NAMALWA (cell line): ENCODE results near the gene FAM89B.
A peak's percentile ranks its signal among the peaks of the same experiment; 100 is the strongest.

Experiments used
- DNase-seq: peaks from one replicate; pipeline ENCODE4 v3.0.0-alpha.2; 2015; ENCODE audit warnings: low spot score

The FAM89B gene

DNA sequence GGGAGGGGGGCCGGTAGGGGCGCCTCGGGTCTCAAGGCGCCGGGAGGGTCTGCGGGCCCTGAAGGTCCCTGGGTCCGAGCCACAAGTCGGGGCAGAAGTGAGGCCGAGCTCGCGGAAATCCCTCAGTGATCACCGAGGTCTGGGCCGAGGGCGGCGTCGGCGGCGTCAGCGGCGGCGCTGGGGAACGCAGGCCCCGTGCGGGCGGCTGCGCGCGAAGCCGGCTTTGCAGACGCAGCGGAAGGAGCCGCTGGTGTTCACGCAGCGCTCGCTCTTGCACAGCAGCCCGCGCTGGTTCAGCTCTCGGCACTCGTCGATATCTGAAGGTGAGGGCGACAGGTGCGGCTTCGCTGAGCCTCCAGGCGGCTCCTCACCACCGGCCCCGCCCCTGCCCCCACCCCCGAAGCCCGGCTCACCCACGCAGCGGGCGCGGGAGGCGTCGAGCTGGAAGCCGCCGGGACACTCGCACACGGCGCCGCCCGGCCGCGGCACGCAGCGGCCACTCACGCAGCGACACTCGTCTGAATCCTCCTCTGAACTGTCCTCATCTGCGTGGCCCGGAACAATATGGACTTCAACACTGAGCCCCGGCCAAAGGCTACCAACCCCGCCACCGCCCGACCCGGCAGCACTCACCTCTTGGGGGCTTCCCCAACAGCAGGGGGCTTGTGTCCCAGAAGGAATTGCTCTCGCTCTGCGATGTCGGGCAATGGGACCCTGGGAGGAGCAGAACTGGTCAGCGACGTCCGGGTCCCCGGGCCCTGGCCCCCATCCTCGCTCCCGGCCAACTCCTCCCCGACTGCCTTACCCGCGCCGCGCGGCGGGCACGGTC is 33.2 kb upstream of the FAM89B start:
- DNase-seq = no peak

DNA sequence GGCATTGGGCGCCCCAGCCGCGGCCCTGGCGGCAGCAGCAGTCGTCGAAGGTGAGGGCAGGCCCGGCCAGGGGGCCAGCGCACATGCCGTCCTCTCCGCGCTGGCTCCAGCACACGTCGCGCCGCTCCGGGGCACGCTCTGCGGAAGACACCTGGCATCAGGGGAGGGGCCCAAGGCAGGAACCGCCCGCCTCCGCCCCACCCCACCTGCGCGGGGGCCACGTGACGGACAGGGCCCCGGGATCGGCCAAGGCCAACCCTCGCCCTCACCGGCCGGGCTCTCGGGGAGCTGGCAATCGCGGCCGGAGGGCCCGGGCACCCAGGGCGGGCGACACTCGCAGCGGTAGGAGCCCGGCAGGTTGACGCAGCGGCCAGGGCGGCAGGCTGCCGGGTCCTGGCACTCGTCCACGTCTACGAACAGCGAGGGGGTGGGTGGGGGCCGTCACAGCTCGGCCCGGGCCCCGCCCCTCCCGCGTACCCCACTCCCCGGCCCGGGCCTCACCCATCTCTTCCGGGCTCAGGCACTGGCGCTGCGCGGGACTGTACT is 32.5 kb upstream of the FAM89B start:
- DNase-seq = peak; percentile 88

DNA sequence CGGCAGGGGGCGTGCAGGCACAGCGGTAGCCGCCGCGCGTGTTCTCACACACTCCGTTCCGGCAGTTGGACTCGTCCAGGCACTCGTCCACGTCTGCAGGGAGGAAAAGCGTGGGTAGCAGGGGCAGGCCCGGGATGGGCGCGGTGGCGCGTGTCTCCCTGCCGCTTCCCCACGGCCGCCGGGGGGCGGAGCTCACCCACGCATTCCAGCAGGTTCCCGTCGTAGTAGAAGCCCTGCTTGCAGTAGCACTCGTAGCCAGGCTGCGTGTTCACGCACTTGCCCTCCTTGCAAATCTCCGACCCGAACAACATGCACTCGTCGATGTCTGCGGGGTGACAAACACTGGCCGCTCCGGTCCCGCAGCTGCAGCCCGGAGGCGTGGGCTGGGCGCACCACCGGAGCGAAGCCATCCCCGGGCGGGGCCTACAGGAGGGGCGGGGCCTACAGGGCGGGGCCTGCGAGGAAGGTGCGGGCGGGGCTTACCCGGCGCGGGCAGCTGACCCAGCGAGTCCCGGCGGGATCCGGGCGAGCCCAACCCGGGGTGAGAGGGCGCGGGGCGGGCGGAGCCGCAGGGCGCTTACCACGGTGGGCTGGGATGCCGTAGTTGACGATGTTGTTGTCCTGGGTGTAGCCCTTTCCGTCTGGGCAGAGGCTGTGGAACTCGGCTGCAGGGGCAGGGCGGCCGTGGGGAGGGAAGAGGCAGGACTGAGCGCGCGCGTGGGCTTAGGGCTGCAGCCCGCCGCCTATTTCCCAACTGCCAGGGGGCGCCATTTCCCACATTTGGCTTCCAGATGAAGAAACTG is 31.8 kb upstream of the FAM89B start:
- peak; percentile 90 for DNase-seq

DNA sequence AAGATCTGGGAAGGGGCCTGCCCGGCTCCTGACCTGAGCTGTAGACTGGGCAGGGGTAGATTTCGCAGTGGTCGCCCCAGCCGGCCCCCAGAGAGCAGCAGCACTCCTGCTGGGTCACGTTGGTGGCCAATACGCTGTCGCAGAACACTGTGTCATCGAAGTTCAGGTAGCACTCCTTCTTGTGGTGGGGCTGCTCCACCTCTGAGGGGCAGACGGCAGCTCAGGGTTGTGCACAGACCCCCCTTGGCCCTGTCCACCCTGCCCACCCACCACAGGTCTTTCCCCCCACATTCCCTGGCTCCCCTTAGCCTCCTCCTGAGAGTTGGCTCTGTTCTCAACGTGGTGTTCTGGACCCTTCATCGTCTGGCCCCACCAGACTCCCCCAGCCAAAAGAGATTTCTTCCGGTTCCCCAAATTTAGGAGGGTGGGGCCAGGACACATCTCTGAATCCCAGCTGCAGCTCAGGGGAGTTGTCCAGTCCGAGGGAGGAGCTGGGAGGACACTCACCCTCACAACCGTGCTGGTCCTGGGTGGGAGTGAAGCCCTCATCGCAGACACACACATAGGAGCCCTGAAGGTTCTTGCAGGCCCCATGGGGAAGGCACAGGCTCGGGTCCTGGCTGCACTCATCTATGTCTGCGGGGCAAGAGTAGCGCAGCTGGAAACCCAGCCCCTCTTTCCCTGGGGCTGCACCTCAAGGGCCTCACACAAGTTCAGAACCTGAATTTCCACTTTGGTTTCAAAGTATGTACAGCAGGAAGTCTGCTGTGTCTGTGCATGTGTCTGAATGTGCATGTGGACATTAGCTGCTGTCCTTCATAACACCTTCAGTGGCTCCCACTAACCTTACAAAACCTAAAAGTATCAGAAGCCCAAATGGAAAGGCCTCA is 31.0 kb upstream of the FAM89B start:
- DNase-seq = no peak

DNA sequence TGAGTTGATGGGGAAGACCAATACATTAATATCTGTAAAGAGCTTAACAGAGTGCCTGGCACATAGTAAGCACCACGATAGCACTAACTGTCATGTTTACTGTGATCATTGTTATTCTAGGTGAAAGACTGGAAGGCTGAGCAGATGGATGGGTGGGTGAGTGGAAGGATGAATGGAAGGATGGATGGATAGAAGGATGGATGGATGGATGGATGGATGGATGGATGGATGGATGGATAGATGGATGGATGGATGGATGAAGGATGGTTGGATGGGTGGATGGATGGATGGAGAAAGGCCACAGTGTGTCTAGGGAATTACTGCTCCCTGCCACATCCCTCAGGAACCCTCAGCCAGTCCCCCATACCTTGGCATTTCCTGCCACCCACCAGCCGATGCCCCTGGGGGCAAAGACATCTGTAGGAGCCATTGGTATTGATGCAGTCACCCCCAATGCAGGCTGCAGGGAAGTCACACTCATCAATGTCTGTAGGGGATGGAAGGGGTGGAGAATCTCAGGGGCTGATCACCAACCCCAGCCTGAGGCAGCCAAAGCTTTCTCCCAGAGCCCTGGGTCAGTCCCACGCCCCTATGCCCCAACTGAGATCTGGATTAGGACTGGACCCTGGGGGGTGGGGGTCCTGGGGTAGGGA is 29.5 kb upstream of the FAM89B start:
- no peak for DNase-seq

DNA sequence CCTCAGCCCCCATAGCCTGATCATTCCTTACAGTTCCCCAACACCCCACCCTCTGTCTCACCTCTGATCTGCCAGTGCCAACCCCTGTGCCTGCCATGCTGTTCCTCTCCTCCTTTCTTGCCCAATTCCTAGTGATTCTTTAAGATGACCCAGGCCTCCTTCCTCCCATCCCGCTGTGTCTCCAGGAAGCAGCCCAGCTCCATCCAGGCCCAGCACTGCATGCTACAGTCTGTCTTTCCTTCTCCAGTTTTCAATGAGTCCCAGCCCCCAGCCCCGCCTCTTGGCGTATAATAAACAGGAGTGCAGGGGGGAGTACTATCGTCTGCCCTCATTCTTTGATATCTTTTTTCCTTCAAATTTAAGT is 26.5 kb upstream of the FAM89B start:
- DNase-seq = no peak

DNA sequence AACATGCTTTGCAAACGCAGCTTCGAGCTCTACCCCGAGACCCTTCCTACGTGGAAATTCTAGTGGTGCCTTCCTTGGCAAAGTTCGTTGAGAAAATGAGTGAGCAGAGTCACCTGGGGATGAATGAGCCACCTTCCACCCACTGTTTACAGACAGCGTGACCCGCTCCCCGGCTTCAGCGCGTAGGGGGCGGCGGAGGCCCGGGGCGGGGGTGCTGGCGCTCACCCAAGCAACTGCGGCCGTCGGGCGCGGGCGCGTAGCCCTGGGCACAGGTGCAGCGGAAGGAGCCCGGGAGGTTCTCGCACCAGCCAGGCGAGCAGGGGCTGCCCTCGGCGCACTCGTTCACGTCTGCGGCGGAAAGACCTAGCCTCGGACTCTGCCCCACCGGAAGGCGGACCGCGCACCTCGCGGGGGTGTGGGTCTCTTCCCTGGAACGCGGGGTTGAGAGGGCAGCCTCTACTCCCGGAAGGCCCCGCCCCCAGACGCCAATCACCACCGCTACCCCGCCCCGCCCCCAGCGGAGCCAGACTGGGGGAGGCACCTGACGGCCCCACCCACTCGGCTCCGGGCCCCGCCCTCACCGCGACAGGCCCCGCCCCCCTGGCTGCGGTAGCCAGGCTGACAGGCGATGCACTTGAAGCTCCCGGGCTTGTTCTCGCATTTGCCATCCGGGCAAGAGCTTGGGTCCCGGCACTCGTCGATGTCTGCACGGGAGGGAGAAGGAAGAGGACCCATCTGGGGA is 25.9 kb upstream of the FAM89B start:
- peak; percentile 94 for DNase-seq

DNA sequence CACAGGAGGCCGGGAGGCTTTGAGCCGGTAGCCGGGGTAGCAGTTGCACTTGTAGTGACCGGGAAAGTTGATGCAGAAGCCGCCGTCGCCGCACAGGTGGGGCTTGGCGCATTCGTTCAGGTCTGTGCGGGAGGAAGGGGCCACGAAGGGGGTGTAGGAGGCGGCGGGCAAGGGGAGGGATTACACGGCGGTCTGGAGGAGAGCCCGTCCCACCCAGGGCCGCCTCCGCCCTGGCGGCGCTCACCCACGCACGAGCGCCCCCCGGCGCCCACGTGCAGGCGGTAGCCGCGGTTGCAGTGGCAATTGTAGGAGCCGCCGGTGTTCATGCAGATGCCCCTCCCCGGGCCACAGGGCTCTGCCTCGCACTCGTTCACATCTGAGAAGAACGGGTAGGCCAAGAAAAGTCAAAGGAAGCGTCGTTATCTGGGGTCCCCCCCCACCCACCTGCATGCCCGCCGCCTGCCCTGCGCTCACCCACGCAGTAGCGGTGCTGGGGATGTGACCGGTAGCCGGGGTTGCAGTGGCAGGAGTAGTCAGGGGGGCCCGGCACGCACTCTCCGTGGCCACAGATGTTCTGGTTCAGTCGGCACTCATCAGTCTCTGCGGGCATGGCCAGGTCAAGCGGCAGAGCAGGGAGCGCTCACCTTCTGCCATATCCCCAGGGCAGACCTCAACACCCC is 24.8 kb upstream of the FAM89B start:
- no peak for DNase-seq

DNA sequence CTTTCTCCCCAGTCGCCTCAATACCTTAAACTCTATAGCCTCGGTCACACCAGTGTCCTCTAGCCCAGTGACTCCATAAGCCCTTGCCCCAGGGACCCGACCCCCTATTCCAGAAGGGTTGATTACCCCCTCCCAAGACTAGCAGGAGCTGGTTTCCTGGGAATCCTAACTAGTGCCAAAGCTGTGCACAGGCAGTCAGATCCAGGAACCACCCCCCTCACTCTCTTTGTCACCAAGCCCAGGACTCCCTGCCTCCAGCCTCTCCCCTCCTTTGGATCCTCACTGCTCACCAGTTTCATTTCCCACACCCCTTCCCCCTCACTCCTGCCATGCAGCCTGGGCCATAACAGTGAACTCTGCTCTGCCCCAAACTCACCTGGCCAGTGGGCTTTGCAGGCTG is 23.9 kb upstream of the FAM89B start:
- no peak for DNase-seq

DNA sequence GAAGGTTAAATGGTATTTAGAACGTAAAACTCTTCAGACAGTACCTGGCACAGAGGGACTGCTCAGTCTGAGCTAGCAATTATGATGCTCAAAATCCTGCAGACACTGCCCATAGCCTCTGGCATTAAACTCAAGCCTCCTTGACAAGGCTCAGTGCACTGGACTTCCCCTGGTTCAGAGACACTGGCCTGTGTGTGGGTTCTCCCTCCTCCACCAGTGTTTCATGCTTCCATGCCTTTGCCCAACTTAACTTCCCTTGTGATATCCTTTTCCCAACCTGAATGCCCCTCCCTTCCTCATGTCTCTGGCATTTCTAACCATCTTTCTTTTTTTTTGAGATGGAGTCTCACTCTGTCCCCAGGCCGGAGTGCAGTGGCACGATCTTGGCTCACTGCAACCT is 23.2 kb upstream of the FAM89B start:
- no peak for DNase-seq

DNA sequence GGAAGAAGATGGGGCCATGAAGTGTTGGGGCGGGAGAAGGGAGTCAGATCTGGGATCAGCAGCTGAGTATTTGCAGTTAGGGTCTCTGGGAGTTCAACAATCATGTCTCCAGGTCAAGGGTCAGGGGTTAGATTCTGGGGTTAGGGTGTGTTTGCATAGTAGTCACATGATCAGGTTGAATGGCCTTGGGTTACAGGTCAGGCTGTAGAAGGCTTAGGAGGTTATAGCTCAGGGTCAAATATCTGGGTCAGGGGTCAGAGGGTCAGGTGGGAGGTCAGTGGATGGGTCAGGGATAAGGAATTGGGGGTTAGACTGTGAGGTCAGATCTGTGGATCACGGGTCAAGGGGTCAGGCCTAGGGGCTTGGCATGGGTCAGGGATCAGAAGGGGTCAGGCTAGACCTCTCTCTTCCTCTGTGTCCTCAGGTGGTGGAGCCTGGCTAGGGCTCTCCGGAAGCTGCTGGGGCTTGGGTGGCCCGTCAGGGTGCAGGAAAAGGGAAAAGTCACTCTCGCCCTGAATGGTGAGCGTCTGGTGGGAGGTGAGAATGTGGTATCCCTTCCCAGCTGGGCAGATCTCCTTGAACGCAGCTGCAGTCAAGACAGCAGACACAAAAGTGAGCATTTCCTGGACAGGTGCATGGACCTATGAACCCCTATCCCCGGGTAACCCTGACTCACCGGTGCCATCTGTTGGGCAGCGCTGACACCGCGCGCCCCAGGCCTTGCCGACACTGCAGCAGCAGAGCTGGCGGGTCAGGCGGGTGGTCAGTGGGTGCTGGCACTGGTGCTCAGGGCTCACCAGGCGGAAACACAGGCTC is 20.6 kb upstream of the FAM89B start:
- peak; percentile 92 for DNase-seq

DNA sequence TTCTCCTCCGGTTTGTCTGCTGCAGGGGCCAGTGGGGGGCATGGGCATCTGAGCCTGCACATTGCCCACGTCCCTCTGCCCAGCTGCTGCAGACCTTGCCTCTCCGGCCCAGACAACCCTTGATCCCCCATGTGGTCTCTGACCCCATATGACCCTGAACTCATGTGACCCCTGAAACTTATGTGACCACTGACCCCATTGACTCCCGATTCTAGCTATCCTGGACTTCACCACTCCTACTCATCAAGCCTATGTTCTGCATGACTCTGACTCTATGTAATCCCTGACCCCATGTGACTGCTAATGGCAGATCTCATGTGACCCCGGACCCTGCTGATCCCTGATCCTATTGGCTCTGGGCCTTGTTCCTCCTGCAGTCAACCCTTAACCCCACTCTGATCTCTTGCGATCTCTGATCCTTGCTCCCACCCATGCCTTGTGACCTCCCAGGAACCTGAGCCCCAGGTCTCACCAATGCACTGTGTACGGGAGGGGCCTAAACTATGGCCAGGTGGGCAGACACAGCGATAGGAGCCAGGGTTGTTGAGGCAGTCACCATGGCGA is 19.9 kb upstream of the FAM89B start:
- peak; percentile 56 for DNase-seq

DNA sequence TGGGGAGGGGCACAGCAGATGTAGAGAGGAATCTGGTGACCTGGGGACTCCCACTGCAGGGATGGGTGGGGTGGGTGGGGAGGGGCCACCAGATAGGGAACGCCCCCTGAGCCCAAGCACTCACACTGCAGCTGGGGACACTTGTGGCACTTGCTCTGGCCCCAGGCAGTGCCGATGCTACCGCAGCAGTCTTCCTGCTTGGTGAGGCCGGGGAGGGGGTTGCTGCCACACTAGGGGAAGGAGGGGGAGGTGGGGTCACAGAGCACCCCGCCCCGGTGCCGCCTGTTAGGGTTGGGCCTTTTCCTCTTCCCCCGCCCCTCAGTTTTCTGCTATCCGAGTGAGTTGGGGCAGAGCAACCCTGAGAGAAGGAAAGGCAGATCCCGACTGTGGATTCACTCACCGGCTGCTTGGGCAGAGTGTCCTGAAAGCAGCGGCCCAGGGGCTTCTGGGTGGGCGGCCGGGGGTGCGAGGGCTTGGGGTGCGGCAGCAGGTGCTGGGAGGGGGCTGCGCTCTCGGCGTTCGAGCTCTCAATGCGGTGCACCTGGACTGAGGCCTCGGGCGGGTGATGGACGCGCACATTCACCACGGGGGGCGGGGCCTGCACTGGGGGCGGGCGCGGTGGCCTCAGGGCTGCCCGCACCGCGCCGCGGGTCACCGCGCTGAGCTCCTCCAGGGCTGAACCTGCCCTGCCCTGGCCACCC is 18.9 kb upstream of the FAM89B start:
- peak; percentile 90 for DNase-seq

DNA sequence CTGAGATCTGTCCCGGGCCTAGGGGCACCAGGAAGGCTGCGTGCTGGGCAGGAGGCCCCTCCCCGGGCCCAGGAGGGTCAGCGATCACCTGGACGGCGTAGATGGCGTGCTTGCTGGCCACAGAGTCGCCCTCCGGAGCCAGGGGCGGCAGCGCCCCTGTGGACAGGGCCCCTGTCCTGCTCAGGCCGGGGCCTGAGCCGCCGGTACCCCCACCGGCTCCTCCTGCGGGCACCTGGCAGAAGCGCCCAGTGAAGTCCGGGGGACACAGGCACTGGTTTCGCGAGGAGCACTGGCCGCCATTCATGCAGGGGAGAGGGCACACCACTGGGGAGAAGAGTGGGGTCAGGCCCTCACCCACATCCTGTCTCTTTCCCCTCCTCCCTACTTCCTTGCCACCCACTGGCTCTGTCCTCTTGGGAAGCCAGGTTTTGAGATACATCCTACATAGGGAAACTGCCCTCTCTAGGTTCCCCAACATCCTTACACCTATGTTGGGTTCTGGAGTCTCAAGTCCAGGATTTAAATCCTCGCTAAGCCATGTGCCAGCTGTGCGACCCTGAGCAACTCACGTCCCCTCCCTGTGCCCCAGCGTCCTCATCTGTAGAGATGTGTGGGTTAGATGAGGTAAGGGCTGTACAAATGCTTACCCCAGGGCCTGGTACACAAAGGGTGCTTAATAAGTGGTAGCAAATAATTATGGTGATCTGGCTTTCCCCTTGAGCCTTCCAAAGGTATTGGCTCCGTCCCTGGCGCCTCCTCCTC is 18.1 kb upstream of the FAM89B start:
- DNase-seq = no peak

DNA sequence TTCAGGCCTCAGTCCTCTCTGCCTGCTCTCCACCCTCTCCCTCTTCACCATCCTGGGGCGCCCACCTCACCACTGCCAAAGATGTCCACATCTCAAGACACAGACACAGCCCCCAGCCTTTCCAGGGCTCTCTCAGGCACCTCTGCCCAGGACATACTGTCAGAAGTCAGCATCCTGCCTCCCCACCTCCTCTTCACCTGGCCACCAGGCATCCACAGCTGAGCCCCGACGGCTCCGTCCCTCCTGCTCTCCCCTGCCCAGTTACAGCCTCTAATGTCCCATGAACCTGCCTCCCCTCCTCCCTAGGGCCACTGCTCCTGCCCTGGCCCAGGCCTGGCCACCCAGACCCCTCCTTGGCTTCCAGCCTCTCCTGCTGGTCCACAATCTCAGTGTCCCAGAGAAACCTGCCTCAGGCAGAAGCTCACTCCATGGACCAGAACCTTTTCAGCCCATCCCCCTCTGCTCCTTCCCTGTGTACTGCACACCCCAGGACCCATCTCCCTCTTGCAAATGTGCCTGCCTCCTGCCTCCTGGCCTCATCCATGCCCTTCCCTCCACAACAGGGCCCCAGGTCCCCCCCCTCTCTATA is 17.4 kb upstream of the FAM89B start:
- no peak for DNase-seq

DNA sequence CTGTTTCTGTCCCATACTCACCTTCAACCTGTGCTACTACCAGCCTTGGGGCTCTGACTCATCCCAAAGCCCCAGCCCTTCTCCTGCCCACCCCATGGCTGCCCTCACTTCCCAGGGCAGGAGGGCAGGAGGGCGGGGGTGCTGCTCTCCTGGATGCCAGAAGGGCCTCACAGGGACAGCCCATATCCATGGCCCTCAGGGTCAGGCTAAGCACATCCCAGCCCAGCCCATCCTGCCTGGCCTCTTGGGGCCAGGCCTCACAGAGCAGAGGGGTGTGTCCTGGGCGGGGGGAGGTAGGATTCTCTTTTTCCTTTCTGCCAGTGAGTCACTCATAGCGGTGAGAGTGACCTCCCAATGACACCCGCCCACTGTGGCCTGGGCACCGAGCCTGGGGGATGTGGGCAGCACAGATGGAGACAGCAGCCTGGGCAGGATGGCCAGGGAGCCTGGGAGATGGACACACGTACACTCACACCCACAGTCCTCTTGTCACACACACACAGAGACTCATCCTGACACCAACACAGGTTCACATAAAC is 16.6 kb upstream of the FAM89B start:
- DNase-seq = no peak
